Liver (tissue), 9 donors: ENCODE measurements around the gene ABCC1. TPM values are rescaled to one million over a fixed set of nuclear protein-coding genes. Genes with fewer than 3 reads are reported as not detected.

Experiments used
- DNase-seq: peaks from one replicate; pipeline ENCODE4 v3.0.0-alpha.2; 2017; ENCODE audit warnings: low spot score
- H3K27ac ChIP-seq, 2 donors: one replicate each; pipeline ENCODE4 v1.7.0; 2013; ENCODE audit warnings: inconsistent platforms in 2 of 2, low read length in 2 of 2, control low read depth in 1 of 2, low read depth in 1 of 2, mild to moderate bottlenecking in 1 of 2
- H3K27me3 ChIP-seq, 4 donors: one replicate each; pipeline versions ENCODE4 v1.6.1 to v1.7.0; 2013; ENCODE audit warnings: low read length in 3 of 4, inconsistent platforms in 1 of 4, mild to moderate bottlenecking in 1 of 4, moderate library complexity in 1 of 4; ENCODE audit not compliant: control insufficient read depth in 4 of 4, insufficient read depth in 4 of 4
- H3K36me3 ChIP-seq, 4 donors: one replicate each; pipeline versions ENCODE4 v1.6.1 to v1.7.0; 2013; ENCODE audit warnings: low read length in 3 of 4, mild to moderate bottlenecking in 3 of 4, low read depth in 1 of 4, moderate library complexity in 1 of 4; ENCODE audit not compliant: control insufficient read depth in 4 of 4, insufficient read depth in 3 of 4
- H3K4me1 ChIP-seq, 4 donors: one replicate each; pipeline versions ENCODE4 v1.6.1 to v1.7.0; 2013; ENCODE audit warnings: low read length in 3 of 4, mild to moderate bottlenecking in 3 of 4, moderate library complexity in 1 of 4; ENCODE audit not compliant: control insufficient read depth in 4 of 4, insufficient read depth in 4 of 4
- H3K4me3 ChIP-seq, 3 donors: one replicate each; pipeline versions ENCODE4 v1.6.1 to v1.7.0; 2013; ENCODE audit warnings: low read length in 3 of 3, control low read depth in 1 of 3, low read depth in 1 of 3, mild to moderate bottlenecking in 1 of 3
- H3K9ac ChIP-seq, 2 donors: one replicate each; pipeline ENCODE4 v1.7.0; 2013; ENCODE audit warnings: low read length in 2 of 2, mild to moderate bottlenecking in 2 of 2, moderate library complexity in 2 of 2, control low read depth in 1 of 2, low read depth in 1 of 2
- H3K9me3 ChIP-seq, 4 donors: one replicate each; pipeline versions ENCODE4 v1.6.1 to v1.7.0; 2013; ENCODE audit warnings: low read length in 3 of 4; ENCODE audit not compliant: control insufficient read depth in 4 of 4
- EGR1 ChIP-seq, 2 donors: IDR thresholded peaks; 2 replicates each; pipeline ENCODE4 v1.6.1; 2016 to 2018; ENCODE audit warnings: antibody characterized with exemption in 2 of 2, low read depth in 2 of 2
- FOXA1 ChIP-seq: IDR thresholded peaks from 2 replicates; pipeline ENCODE4 v1.6.1; 2016; ENCODE audit warnings: antibody characterized with exemption
- FOXA2 ChIP-seq: IDR thresholded peaks from 2 replicates; pipeline ENCODE4 v1.6.1; 2016; ENCODE audit warnings: antibody characterized with exemption
- GABPA ChIP-seq, 2 donors: IDR thresholded peaks in 1 of 2; conservative IDR thresholded peaks in 1 of 2; 2 replicates each; pipeline ENCODE4 v1.6.1; 2016; ENCODE audit warnings: antibody characterized with exemption in 2 of 2, mild to moderate bottlenecking in 1 of 2, moderate library complexity in 1 of 2
- HNF4A ChIP-seq, 2 donors: conservative IDR thresholded peaks; 2 replicates each; pipeline ENCODE4 v1.6.1; 2016; ENCODE audit warnings: antibody characterized with exemption in 2 of 2, mild to moderate bottlenecking in 2 of 2
- HNF4G ChIP-seq: IDR thresholded peaks from 2 replicates; pipeline ENCODE4 v1.6.1; 2016; ENCODE audit warnings: antibody characterized with exemption
- JUND ChIP-seq, 2 donors: IDR thresholded peaks; 2 replicates each; pipeline ENCODE4 v1.6.1; 2016; ENCODE audit warnings: antibody characterized with exemption in 2 of 2
- NR2F2 ChIP-seq: IDR thresholded peaks from 2 replicates; pipeline ENCODE4 v1.6.1; 2016; ENCODE audit warnings: antibody characterized with exemption
- RXRA ChIP-seq, 2 donors: IDR thresholded peaks; 2 replicates each; pipeline ENCODE4 v1.6.1; 2017 to 2018; ENCODE audit warnings: antibody characterized with exemption in 2 of 2, mild to moderate bottlenecking in 1 of 2
- SP1 ChIP-seq: IDR thresholded peaks from 2 replicates; pipeline ENCODE4 v1.6.1; 2018; ENCODE audit warnings: antibody characterized with exemption, mild to moderate bottlenecking
- TAF1 ChIP-seq: conservative IDR thresholded peaks from 2 replicates; pipeline ENCODE4 v1.6.1; 2016; ENCODE audit warnings: antibody characterized with exemption, mild to moderate bottlenecking
- YY1 ChIP-seq: IDR thresholded peaks from 2 replicates; pipeline ENCODE4 v1.6.1; 2016; ENCODE audit warnings: antibody characterized with exemption, mild to moderate bottlenecking
- WGBS: extraction: QIAGEN DNeasy Blood & Tissue Kit; methylation state at CpG from one replicate; pipeline ENCODE4 v1.1.7; 2013; 5-methylcytosine and 5-hydroxymethylcytosine counted together
- polyA plus RNA-seq, 2 donors: library from polyadenylated mRNA; stranded (reverse) in 1 of 2; unstranded in 1 of 2; fragments of 200-250 nt in 1 of 2; fragments of >200 nt in 1 of 2; fragmentation: Nextera tagmentation in 1 of 2; extraction: Ambion mirVana in 1 of 2; gene quantifications; one replicate each; pipeline versions ENCODE4 v1.2.1 to v1.2.3, GENCODE V29; 2013 to 2015
- total RNA-seq, 2 donors: library from RNA; depleted of rRNA; stranded (reverse); fragments of >200 nt; gene quantifications; one replicate each; pipeline ENCODE4 v1.2.3, GENCODE V29; 2014
- TF ChIP-seq, protein P1 (sequence below): IDR thresholded peaks from 2 replicates; pipeline ENCODE4 v1.6.1; 2016; ENCODE audit warnings: antibody characterized with exemption
- TF ChIP-seq, protein P2 (sequence below): IDR thresholded peaks from 2 replicates; pipeline ENCODE4 v1.6.1; 2016; ENCODE audit warnings: antibody characterized with exemption
- TF ChIP-seq, protein P3 (sequence below): fragments of 150-350 bp; IDR thresholded peaks from 2 replicates; pipeline ENCODE4 v1.5.1; 2017; ENCODE audit warnings: improper control_type of control experiment, low read depth, low read length; ENCODE audit not compliant: missing input control
- TF ChIP-seq, protein P4 (sequence below): IDR thresholded peaks from 2 replicates; pipeline ENCODE4 v1.6.1; 2016; ENCODE audit warnings: antibody characterized with exemption, mild to moderate bottlenecking
- donor health status: healthy.
- donor health status: healthy.
- donor health status: healthy.
- donor health status: healthy.
- donor health status: healthy.

ABCC1 gene
- total and polyA plus RNA-seq, 4 donors = 0.85 to 7.7 (median 4.2) TPM

DNA sequence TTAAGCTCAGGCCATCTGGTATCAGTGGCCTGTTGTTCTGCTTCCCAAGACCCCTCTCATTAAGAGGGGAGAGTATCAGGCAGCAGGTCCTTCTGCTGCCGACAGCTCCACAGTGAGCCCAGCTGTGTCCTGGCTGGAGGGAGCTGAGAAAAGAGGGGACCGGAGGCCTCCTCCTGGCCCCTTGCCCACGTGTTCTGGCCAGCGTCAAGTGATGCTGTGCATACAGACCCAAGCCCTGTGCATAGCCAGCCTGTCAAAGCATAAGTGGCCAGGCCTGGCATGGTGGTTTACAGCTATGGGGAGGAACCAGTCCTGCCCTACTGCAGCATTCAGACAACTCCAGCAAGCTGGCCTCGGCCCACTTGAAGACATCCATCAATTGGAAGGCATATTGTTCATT, 225.9 kb downstream of the ABCC1 start:
- peaks cover 0 to 7% (median 2%) of the 10 kb centered on the region in 4 donors for H3K4me1 ChIP-seq
- H3K36me3 ChIP-seq = peaks cover 2 to 69% (median 60%) of the 10 kb centered on the region in 4 donors
- TF ChIP-seq RXRA (IDR thresholded peaks at IDR 0.05) (no peak), HNF4A (conservative IDR thresholded peaks at IDR 0.05) (no peak), FOXA2 (no peak), NR2F2 (no peak), TAF1 (no peak), YY1 (no peak), HNF4G (no peak), SP1 (no peak), EGR1 (IDR thresholded peaks at IDR 0.05; ENCODE audit: low read depth in 2 of 2) (no peak)
- TF ChIP-seq, protein P1, sequence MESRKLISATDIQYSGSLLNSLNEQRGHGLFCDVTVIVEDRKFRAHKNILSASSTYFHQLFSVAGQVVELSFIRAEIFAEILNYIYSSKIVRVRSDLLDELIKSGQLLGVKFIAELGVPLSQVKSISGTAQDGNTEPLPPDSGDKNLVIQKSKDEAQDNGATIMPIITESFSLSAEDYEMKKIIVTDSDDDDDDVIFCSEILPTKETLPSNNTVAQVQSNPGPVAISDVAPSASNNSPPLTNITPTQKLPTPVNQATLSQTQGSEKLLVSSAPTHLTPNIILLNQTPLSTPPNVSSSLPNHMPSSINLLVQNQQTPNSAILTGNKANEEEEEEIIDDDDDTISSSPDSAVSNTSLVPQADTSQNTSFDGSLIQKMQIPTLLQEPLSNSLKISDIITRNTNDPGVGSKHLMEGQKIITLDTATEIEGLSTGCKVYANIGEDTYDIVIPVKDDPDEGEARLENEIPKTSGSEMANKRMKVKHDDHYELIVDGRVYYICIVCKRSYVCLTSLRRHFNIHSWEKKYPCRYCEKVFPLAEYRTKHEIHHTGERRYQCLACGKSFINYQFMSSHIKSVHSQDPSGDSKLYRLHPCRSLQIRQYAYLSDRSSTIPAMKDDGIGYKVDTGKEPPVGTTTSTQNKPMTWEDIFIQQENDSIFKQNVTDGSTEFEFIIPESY = no peak
- TF ChIP-seq, protein P2, sequence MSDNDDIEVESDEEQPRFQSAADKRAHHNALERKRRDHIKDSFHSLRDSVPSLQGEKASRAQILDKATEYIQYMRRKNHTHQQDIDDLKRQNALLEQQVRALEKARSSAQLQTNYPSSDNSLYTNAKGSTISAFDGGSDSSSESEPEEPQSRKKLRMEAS = no peak
- TF ChIP-seq, protein P3, sequence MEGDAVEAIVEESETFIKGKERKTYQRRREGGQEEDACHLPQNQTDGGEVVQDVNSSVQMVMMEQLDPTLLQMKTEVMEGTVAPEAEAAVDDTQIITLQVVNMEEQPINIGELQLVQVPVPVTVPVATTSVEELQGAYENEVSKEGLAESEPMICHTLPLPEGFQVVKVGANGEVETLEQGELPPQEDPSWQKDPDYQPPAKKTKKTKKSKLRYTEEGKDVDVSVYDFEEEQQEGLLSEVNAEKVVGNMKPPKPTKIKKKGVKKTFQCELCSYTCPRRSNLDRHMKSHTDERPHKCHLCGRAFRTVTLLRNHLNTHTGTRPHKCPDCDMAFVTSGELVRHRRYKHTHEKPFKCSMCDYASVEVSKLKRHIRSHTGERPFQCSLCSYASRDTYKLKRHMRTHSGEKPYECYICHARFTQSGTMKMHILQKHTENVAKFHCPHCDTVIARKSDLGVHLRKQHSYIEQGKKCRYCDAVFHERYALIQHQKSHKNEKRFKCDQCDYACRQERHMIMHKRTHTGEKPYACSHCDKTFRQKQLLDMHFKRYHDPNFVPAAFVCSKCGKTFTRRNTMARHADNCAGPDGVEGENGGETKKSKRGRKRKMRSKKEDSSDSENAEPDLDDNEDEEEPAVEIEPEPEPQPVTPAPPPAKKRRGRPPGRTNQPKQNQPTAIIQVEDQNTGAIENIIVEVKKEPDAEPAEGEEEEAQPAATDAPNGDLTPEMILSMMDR = no peak
- no peak overlapping the region for H3K27ac ChIP-seq
- H3K4me3 ChIP-seq = no peak overlapping the region
- no peaks in the 10 kb centered on the region for H3K9me3 ChIP-seq
- 71% methylated on average over 5 of the region's 5 CpGs for WGBS
- no peaks in the 10 kb centered on the region for H3K27me3 ChIP-seq
- no peak overlapping the region for H3K9ac ChIP-seq
- DNase-seq = no peak

DNA sequence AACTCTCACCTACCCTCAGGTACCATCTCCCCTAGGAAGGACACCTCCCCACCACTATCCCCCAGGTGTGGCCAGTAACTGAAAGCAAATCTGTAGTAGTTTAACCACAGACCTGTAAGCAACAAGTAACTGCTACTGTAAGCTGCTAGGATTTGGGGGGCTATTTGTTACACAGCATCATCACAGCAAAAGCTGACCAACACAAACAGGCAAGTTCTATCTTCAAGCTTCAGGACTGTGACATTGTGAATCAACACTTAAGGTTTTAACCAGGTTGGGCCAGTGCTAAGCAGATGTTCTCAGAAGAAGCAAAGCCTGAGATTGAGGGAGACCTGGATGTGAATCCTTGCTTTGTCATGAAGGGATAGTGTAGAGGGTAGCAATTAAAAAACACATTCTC, 226.9 kb downstream of the ABCC1 start:
- H3K27ac ChIP-seq = no peak overlapping the region
- H3K36me3 ChIP-seq = peaks cover 2 to 65% (median 53%) of the 10 kb centered on the region in 4 donors
- TF ChIP-seq JUND (IDR thresholded peaks at IDR 0.05) = no peak
- TF ChIP-seq GABPA (IDR thresholded peaks at IDR 0.05 in 1 of 2, conservative IDR thresholded peaks at IDR 0.05 in 1 of 2) = no peak
- TF ChIP-seq, protein P1 = no peak
- TF ChIP-seq, protein P3 = no peak
- no peak for TF ChIP-seq EGR1 (IDR thresholded peaks at IDR 0.05; ENCODE audit: low read depth in 2 of 2)
- TF ChIP-seq FOXA1 = no peak
- no peak for TF ChIP-seq FOXA2
- no peak for TF ChIP-seq YY1
- no peak for TF ChIP-seq RXRA (IDR thresholded peaks at IDR 0.05)
- TF ChIP-seq, protein P4, sequence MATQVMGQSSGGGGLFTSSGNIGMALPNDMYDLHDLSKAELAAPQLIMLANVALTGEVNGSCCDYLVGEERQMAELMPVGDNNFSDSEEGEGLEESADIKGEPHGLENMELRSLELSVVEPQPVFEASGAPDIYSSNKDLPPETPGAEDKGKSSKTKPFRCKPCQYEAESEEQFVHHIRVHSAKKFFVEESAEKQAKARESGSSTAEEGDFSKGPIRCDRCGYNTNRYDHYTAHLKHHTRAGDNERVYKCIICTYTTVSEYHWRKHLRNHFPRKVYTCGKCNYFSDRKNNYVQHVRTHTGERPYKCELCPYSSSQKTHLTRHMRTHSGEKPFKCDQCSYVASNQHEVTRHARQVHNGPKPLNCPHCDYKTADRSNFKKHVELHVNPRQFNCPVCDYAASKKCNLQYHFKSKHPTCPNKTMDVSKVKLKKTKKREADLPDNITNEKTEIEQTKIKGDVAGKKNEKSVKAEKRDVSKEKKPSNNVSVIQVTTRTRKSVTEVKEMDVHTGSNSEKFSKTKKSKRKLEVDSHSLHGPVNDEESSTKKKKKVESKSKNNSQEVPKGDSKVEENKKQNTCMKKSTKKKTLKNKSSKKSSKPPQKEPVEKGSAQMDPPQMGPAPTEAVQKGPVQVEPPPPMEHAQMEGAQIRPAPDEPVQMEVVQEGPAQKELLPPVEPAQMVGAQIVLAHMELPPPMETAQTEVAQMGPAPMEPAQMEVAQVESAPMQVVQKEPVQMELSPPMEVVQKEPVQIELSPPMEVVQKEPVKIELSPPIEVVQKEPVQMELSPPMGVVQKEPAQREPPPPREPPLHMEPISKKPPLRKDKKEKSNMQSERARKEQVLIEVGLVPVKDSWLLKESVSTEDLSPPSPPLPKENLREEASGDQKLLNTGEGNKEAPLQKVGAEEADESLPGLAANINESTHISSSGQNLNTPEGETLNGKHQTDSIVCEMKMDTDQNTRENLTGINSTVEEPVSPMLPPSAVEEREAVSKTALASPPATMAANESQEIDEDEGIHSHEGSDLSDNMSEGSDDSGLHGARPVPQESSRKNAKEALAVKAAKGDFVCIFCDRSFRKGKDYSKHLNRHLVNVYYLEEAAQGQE = no peak
- no peak overlapping the region for H3K9ac ChIP-seq
- H3K9me3 ChIP-seq = no peaks in the 10 kb centered on the region
- peaks cover 0 to 7% (median 2%) of the 10 kb centered on the region in 4 donors for H3K4me1 ChIP-seq
- H3K4me3 ChIP-seq = no peak overlapping the region
- no peak for DNase-seq
- H3K27me3 ChIP-seq = no peaks in the 10 kb centered on the region
